AG04449 (cell line): Measurements from ENCODE around the gene DENND1B.
A peak's percentile ranks its signal among the peaks of the same experiment; 100 is the strongest.

ENCODE experiments used
- CTCF ChIA-PET: fragments of 350-600 bp; formaldehyde crosslinking; extraction: SDS; loops from one replicate; lab custom pipeline; 2021; ENCODE audit warnings: antibody characterized with exemption; lab: Yijun Ruan, JAX
- POLR2A ChIA-PET: fragments of 400-600, 350-600 bp; formaldehyde crosslinking; extraction: SDS; loops from one replicate; lab custom pipeline; 2020; ENCODE audit warnings: antibody characterized with exemption, inconsistent platforms; lab: Yijun Ruan, JAX
- DNase-seq: peaks from one replicate; pipeline ENCODE4 v3.0.0-alpha.2; 2010; ENCODE audit warnings: low read depth, low spot score
- H3K4me3 ChIP-seq: 2 replicates; pipeline ENCODE4 v1.5.1; 2011; ENCODE audit warnings: low read depth, mild to moderate bottlenecking, control low read depth, low read length
- CTCF ChIP-seq: IDR thresholded peaks from one replicate; pipeline ENCODE4 v1.5.1; 2011; ENCODE audit warnings: mild to moderate bottlenecking, moderate library complexity, low read length, control low read depth, inconsistent platforms; ENCODE audit not compliant: insufficient read depth; ENCODE audit errors: missing control alignments

DENND1B gene

GRCh38 chr1:197683895-197684553 lies 91.3 kb downstream of the DENND1B start:
- POLR2A ChIA-PET, result no interaction called here
- CTCF ChIA-PET, result interaction anchor here (0.7 to 2.2 kb wide), 4 partner anchors 9 to 185 kb away, joined by 3 to 4 read pairs (median 4); no protein-coding TSS in a partner anchor
- no peak overlapping the region for H3K4me3 ChIP-seq
- DNase-seq, result no peak
- TF ChIP-seq CTCF, result no peak

GRCh38 chr1:197683280-197683679 lies 92.0 kb downstream of the DENND1B start:
- CTCF ChIA-PET, result interaction anchor here (1.2 to 1.4 kb wide), 2 partner anchors 185 to 186 kb away, joined by 3 read pairs; no protein-coding TSS in a partner anchor
- POLR2A ChIA-PET, result no interaction called here
- TF ChIP-seq CTCF, result no peak
- no peak overlapping the region for H3K4me3 ChIP-seq
- DNase-seq, result no peak

GRCh38 chr1:197680311-197680710 lies 95.0 kb downstream of the DENND1B start:
- ChIA-PET POLR2A (no interaction called here), CTCF (no interaction called here)
- no peak for TF ChIP-seq CTCF
- H3K4me3 ChIP-seq, result no peak overlapping the region
- DNase-seq, result no peak

GRCh38 chr1:197677752-197678295 lies 97.5 kb downstream of the DENND1B start:
- CTCF ChIA-PET, result interaction anchor here (1.0 kb wide), 1 partner anchor 9 kb away, joined by 3 read pairs; no protein-coding TSS in a partner anchor
- POLR2A ChIA-PET, result no interaction called here
- no peak for TF ChIP-seq CTCF
- H3K4me3 ChIP-seq, result no peak overlapping the region
- DNase-seq, result no peak

GRCh38 chr1:197677313-197677712 lies 98.0 kb downstream of the DENND1B start:
- TF ChIP-seq CTCF, result no peak
- no peak for DNase-seq
- POLR2A ChIA-PET, result no interaction called here
- no peak overlapping the region for H3K4me3 ChIP-seq
- CTCF ChIA-PET, result no interaction called here

- ChIA-PET POLR2A (interaction anchor here (0.6 kb wide), 2 partner anchors 82 to 227 kb away, joined by 3 to 4 read pairs; partner anchors contain the start of gene C1orf53), CTCF (interaction anchor here (0.7 to 1.4 kb wide), 4 partner anchors 17 to 249 kb away, joined by 3 to 6 read pairs (median 4); no protein-coding TSS in a partner anchor)
- no peak for TF ChIP-seq CTCF
- no peak for DNase-seq
- H3K4me3 ChIP-seq, result peak overlapping the region; percentile 38
Measured at GRCh38 chr1:197675583-197676208, 99.6 kb downstream of the DENND1B start.
